ENCODE results near the gene CRELD1. TPM values are rescaled to one million over a fixed set of nuclear protein-coding genes. Genes with fewer than 3 reads are reported as not detected.

Gene CRELD1
- total and polyA plus RNA-seq, 9 of the 15 experiments (the other 6 are each of a cell fraction or from before 2014, with no cell fraction given) = 3.3 to 25.8 (median 16.5) TPM

GRCh38 chr3:9978710-9979305 is 45.2 kb downstream of the CRELD1 start (continued):
- no peak for TF ChIP-seq THAP12 (CRISPR knock-in tag; IDR thresholded peaks at IDR 0.05)
- TF ChIP-seq PCBP1 (IDR thresholded peaks at IDR 0.05; ENCODE audit: low read depth, low read length, poor library complexity, severe bottlenecking) = no peak
- peak; percentile 82 for TF ChIP-seq SMARCE1 (IDR thresholded peaks at IDR 0.05)
- TF ChIP-seq SREBF1 (IDR thresholded peaks at IDR 0.05; ENCODE audit: borderline replicate concordance, low read depth, low read length) = no peak
- no peak; the same call in 1 of the 2 replicates for TF ChIP-seq ELF1 (tag; IDR thresholded peaks at IDR 0.05)
- TF ChIP-seq MLLT1 (IDR thresholded peaks at IDR 0.05) = no peak; a peak in 1 of 4 replicates
- TF ChIP-seq CREM (IDR thresholded peaks at IDR 0.05; ENCODE audit: low read depth) = peak; percentile 53; the same call in 1 of the 2 replicates
- TF ChIP-seq CEBPZ (IDR thresholded peaks at IDR 0.05; ENCODE audit: borderline replicate concordance, low read depth, low read length) = no peak
- no peak for TF ChIP-seq POLR2AphosphoS2 (IDR thresholded peaks at IDR 0.05; ENCODE audit: low read length)
- TF ChIP-seq ZNF134 (CRISPR knock-in tag; conservative IDR thresholded peaks at IDR 0.05) = no peak
- TF ChIP-seq ZEB2 (IDR thresholded peaks at IDR 0.05) = no peak
- no peak for TF ChIP-seq DLX4 (CRISPR knock-in tag; IDR thresholded peaks at IDR 0.05)
- TF ChIP-seq GATA2 (CRISPR knock-in tag; IDR thresholded peaks at IDR 0.05) = peak; percentile 90
- TF ChIP-seq BRCA1 (IDR thresholded peaks at IDR 0.05) = no peak
- no peak for TF ChIP-seq BRCA1 (CRISPR knock-in tag; IDR thresholded peaks at IDR 0.05)
- peak; percentile 55; the same call in 1 of the 2 replicates for TF ChIP-seq CXXC5 (CRISPR knock-in tag; IDR thresholded peaks at IDR 0.05)
- TF ChIP-seq JUND (IDR thresholded peaks at IDR 0.05; ENCODE audit: borderline replicate concordance, low read depth, low read length) = peak; percentile 59; the same call in 1 of the 2 replicates
- TF ChIP-seq JUND (tag; IDR thresholded peaks at IDR 0.05; ENCODE audit: borderline replicate concordance, low read depth, low read length) = peak; percentile 53; the same call in 1 of the 3 replicates
- TF ChIP-seq E2F8 (IDR thresholded peaks at IDR 0.05; ENCODE audit: low read depth, partially characterized antibody) = no peak
